Measurements from ENCODE around the gene B4GALT4. TPM values are rescaled to one million over a fixed set of nuclear protein-coding genes. Genes with fewer than 3 reads are reported as not detected.
A peak's percentile ranks its signal among the peaks of the same experiment; 100 is the strongest.

The B4GALT4 gene
- total RNA-seq, 2 donors from 2014 or later = 17.1 to 19.6 TPM

DNA sequence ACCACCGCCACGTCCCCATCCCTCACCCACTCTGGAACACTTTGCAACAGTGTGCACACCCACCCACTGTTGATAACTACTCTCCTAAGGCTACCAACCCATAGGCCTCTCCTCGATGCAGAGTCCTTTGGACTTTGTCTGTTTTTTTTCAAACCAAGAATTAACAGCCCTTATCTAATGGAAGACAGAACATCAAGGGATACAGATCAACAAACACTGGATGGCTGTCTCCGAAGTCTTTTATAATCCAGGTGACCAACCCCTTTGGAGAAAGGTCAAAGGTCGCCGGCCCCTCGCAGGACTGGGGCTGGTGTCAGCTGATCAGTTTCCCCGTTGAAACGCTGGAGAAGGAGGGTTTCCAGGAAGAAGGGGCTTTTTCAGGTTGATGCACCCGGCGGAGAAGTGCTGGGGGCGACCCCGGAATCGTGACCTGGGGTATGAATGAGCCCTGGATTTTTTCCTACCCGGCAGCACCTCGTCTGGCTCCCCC lies 532 bp downstream of the B4GALT4 start:
- Histone ChIP-seq H3K36me3 (no peaks in the 10 kb centered on the region), H3K4me1 (ENCODE audit: control insufficient read depth in 1 of 2, low read depth in 2 of 2) (peaks cover 12 to 30% of the 10 kb centered on the region in 2 donors), H3K9me3 (no peaks in the 10 kb centered on the region), H3K27ac (peak overlapping the region; percentile 89), H3K27me3 (replicated peaks; ENCODE audit: insufficient read depth) (no peaks in the 10 kb centered on the region), H3K4me3 (peak overlapping the region; percentile 97)
- ATAC-seq (ENCODE audit: insufficient number of reproducible peaks, low FRiP score, low read depth) (peak; percentile 21), DNase-seq (ENCODE audit: low spot score) (no peak)
- TF ChIP-seq, protein P1, sequence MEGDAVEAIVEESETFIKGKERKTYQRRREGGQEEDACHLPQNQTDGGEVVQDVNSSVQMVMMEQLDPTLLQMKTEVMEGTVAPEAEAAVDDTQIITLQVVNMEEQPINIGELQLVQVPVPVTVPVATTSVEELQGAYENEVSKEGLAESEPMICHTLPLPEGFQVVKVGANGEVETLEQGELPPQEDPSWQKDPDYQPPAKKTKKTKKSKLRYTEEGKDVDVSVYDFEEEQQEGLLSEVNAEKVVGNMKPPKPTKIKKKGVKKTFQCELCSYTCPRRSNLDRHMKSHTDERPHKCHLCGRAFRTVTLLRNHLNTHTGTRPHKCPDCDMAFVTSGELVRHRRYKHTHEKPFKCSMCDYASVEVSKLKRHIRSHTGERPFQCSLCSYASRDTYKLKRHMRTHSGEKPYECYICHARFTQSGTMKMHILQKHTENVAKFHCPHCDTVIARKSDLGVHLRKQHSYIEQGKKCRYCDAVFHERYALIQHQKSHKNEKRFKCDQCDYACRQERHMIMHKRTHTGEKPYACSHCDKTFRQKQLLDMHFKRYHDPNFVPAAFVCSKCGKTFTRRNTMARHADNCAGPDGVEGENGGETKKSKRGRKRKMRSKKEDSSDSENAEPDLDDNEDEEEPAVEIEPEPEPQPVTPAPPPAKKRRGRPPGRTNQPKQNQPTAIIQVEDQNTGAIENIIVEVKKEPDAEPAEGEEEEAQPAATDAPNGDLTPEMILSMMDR (IDR thresholded peaks at IDR 0.05) = no peak

DNA sequence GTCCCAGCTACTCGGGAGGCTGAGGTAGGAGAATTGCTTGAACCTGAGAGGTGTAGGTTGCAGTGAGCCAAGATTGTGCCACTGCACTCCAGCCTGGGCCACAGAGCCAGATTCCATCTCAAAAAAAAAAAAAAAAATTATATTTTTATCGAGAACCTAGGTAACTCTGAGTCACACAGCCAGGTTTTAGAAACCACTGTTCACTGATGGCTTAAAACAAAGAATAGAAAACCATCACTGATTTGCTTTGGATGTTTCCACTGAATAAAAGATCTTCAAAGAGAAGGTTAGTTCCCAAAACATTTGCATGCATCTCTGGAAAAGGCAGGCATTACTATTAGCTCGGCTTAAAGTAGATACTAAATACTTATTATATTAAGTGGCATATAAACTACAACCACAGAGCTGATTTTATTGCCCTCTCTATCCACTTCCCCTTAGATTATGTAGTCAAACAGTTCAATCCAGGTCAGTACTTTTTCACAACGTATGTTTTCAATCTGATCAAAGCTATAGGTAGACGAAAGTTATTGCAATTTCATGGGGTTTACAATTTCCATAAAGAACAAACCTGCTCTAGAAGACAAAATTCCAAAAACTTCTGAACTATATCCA lies 1.4 kb downstream of the B4GALT4 start:
- peak overlapping the region; percentile 89 for H3K27ac ChIP-seq
- no peaks in the 10 kb centered on the region for H3K9me3 ChIP-seq
- ATAC-seq (ENCODE audit: insufficient number of reproducible peaks, low FRiP score, low read depth) (no peak), DNase-seq (ENCODE audit: low spot score) (no peak)
- H3K4me1 ChIP-seq (ENCODE audit: control insufficient read depth in 1 of 2, low read depth in 2 of 2) = peaks cover 12 to 39% of the 10 kb centered on the region in 2 donors
- no peaks in the 10 kb centered on the region for H3K27me3 ChIP-seq (replicated peaks; ENCODE audit: insufficient read depth)
- TF ChIP-seq, protein P1 (IDR thresholded peaks at IDR 0.05) = no peak
- peak overlapping the region; percentile 97 for H3K4me3 ChIP-seq
- no peaks in the 10 kb centered on the region for H3K36me3 ChIP-seq

DNA sequence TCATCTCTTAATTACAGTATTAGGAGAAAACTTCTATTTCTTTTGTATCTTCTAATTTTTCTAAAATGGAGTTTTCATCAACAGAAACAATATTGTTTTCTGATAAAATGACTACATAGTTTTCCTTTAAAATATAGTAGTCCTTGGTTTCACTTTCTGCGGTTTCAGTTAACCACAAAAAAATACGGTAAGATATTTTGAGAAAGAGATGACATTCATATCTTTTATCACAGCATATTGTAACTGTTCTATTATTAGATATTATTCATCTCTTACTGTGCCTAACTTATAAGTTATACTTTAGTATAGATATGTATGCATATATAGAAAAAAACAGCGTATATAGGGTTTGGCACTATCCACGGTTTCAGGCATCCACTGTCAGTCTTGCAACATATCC lies 2.3 kb downstream of the B4GALT4 start:
- no peaks in the 10 kb centered on the region for H3K36me3 ChIP-seq
- H3K9me3 ChIP-seq = no peaks in the 10 kb centered on the region
- peak overlapping the region in 1 of 2 donors; percentile 25 for H3K27ac ChIP-seq
- no peak for DNase-seq (ENCODE audit: low spot score)
- H3K4me3 ChIP-seq = peak overlapping the region; percentile 97
- peaks cover 12 to 42% of the 10 kb centered on the region in 2 donors for H3K4me1 ChIP-seq (ENCODE audit: control insufficient read depth in 1 of 2, low read depth in 2 of 2)
- TF ChIP-seq, protein P1 (IDR thresholded peaks at IDR 0.05) = no peak
- ATAC-seq (ENCODE audit: insufficient number of reproducible peaks, low FRiP score, low read depth) = no peak
- H3K27me3 ChIP-seq (replicated peaks; ENCODE audit: insufficient read depth) = no peaks in the 10 kb centered on the region

DNA sequence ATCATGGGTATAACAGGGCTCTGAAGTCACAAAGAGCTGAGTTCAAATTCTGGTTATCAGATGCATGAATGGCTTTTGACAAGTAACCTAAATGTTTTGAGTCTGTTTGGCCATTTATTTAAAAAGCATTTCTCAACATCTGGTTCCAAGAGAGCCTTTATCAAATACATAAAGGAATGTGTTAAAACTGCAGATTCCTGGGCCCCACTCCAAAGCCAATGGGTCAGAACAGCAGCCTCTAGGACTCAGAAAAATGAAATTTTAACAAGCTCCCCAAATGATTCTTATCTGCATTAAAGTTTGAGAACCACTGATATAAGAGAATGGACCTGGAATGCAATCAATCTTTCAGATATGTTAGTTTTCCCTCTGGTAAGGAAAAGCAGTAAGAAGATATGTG lies 3.4 kb downstream of the B4GALT4 start:
- no peak overlapping the region for H3K27ac ChIP-seq
- no peaks in the 10 kb centered on the region for H3K9me3 ChIP-seq
- no peak overlapping the region for H3K4me3 ChIP-seq
- H3K4me1 ChIP-seq (ENCODE audit: control insufficient read depth in 1 of 2, low read depth in 2 of 2) = peaks cover 12 to 42% of the 10 kb centered on the region in 2 donors
- ATAC-seq (ENCODE audit: insufficient number of reproducible peaks, low FRiP score, low read depth) (no peak), DNase-seq (ENCODE audit: low spot score) (no peak)
- no peaks in the 10 kb centered on the region for H3K27me3 ChIP-seq (replicated peaks; ENCODE audit: insufficient read depth)
- TF ChIP-seq, protein P1 (IDR thresholded peaks at IDR 0.05) = no peak
- H3K36me3 ChIP-seq = no peaks in the 10 kb centered on the region

DNA sequence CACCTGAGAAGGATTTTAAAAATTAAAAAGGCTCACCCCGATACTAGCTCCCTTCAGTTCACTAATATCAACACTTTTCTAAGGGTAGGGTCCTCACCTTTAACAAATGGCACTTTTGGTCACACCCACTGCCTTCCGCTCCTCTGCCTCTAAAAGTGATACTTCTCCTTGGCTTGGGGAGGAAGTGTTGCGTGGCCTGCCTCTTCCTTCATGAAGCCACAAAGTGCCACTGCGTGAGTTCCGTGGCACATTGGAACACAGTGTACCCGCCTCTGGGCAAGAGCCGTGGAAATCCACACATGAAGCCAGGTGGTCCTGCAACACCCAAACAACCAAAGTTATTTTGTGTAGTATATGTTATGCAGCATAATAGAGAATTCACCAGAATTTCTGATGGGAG lies 3.9 kb downstream of the B4GALT4 start:
- Histone ChIP-seq H3K36me3 (no peaks in the 10 kb centered on the region), H3K9me3 (no peaks in the 10 kb centered on the region), H3K27ac (no peak overlapping the region), H3K4me1 (ENCODE audit: control insufficient read depth in 1 of 2, low read depth in 2 of 2) (peaks cover 12 to 42% of the 10 kb centered on the region in 2 donors), H3K4me3 (no peak overlapping the region), H3K27me3 (replicated peaks; ENCODE audit: insufficient read depth) (no peaks in the 10 kb centered on the region)
- ATAC-seq (ENCODE audit: insufficient number of reproducible peaks, low FRiP score, low read depth) = no peak
- TF ChIP-seq, protein P1 (IDR thresholded peaks at IDR 0.05) = no peak
- no peak for DNase-seq (ENCODE audit: low spot score)
